Caco-2 (cell line): Measurements from ENCODE around the gene CEP290. TPM values are rescaled to one million over a fixed set of nuclear protein-coding genes. Genes with fewer than 3 reads are reported as not detected.
A peak's percentile ranks its signal among the peaks of the same experiment; 100 is the strongest.

ENCODE experiments used
- BruUV-seq: library from RNA; stranded (reverse); fragments of 400-500 nt; replicated peaks from 2 replicates; lab custom pipeline; 2021; lab: Mats Ljungman, UMichigan
- CTCF ChIA-PET: fragments of 300-600 bp; sonication (Branson Sonifier 250); formaldehyde crosslinking; loops from one replicate; lab custom pipeline; 2022; ENCODE audit warnings: antibody characterized with exemption; lab: Charles Lee
- POLR2A ChIA-PET: fragments of 300-600 bp; sonication (Branson Sonifier 250); formaldehyde crosslinking; loops from one replicate; lab custom pipeline; 2022; ENCODE audit warnings: antibody characterized with exemption; lab: Charles Lee
- DNase-seq, 2 experiments: peaks; one replicate each; pipeline versions ENCODE4 v3.0.0 to v3.0.0-alpha.2; 2020 to 2022
- H3K27me3 ChIP-seq: replicated peaks from 2 replicates; pipeline ENCODE4 v1.6.0; 2011; ENCODE audit warnings: low read length; ENCODE audit not compliant: control insufficient read depth, insufficient read depth
- H3K36me3 ChIP-seq: 2 replicates; pipeline ENCODE4 v1.5.1; 2011; ENCODE audit warnings: low read length; ENCODE audit not compliant: control insufficient read depth, insufficient read depth
- H3K4me1 ChIP-seq: fragments of 250-450 bp; sonication (Bioruptor Pico); 2 replicates; pipeline ENCODE4 v1.5.1; 2020; ENCODE audit warnings: mild to moderate bottlenecking
- H3K4me3 ChIP-seq: 2 replicates; pipeline ENCODE4 v1.5.1; 2011; ENCODE audit warnings: low read depth, mild to moderate bottlenecking, control low read depth, low read length
- H3K9me3 ChIP-seq: fragments of 250-450 bp; sonication (Bioruptor Pico); 2 replicates; pipeline ENCODE4 v1.5.1; 2020; ENCODE audit warnings: mild to moderate bottlenecking, moderate library complexity
- H3K27ac Mint-ChIP-seq: one replicate; pipeline ENCODE4 v1.8.0; 2022; ENCODE audit warnings: mixed read lengths; ENCODE audit not compliant: unreplicated experiment
- H3K27me3 Mint-ChIP-seq: one replicate; pipeline ENCODE4 v1.8.0; 2022; ENCODE audit warnings: mixed read lengths; ENCODE audit not compliant: insufficient read depth, unreplicated experiment
- H3K36me3 Mint-ChIP-seq: one replicate; pipeline ENCODE4 v1.8.0; 2022; ENCODE audit warnings: mild to moderate bottlenecking, mixed read lengths; ENCODE audit not compliant: insufficient read depth, unreplicated experiment
- H3K4me1 Mint-ChIP-seq: one replicate; pipeline ENCODE4 v1.8.0; 2022; ENCODE audit warnings: low read depth, mixed read lengths; ENCODE audit not compliant: unreplicated experiment
- H3K4me3 Mint-ChIP-seq: one replicate; pipeline ENCODE4 v1.8.0; 2022; ENCODE audit warnings: mild to moderate bottlenecking, moderate library complexity, mixed read lengths; ENCODE audit not compliant: unreplicated experiment
- H3K9me3 Mint-ChIP-seq: one replicate; pipeline ENCODE4 v1.8.0; 2022; ENCODE audit warnings: mixed read lengths; ENCODE audit not compliant: unreplicated experiment
- intact Hi-C: fragments of 100-400 bp; cut with micrococcal nuclease; formaldehyde crosslinking; loops from one replicate; pipeline ENCODE4 v1.10.0; 2022; ENCODE audit not compliant: unreplicated experiment
- total RNA-seq: library from RNA; stranded (reverse); gene quantifications from 2 replicates; pipeline ENCODE4 v1.2.3, GENCODE V29; 2022
- TF ChIP-seq, protein P1 (sequence below), 2 experiments: fragments of 200-600 bp in 1 of 2; IDR thresholded peaks; 1 replicate in 1 of 2; 2 replicates in 1 of 2; pipeline versions ENCODE4 v1.5.1 to v1.8.0; 2011 to 2022; ENCODE audit warnings: antibody characterized with exemption in 1 of 2, control low read depth in 1 of 2, inconsistent platforms in 1 of 2, low read depth in 1 of 2, low read length in 1 of 2, mild to moderate bottlenecking in 1 of 2, moderate library complexity in 1 of 2; ENCODE audit not compliant: insufficient read depth in 1 of 2, severe bottlenecking in 1 of 2, unreplicated experiment in 1 of 2

Gene CEP290
- total RNA-seq, 1 experiment from 2014 or later: 14.0 TPM

DNA sequence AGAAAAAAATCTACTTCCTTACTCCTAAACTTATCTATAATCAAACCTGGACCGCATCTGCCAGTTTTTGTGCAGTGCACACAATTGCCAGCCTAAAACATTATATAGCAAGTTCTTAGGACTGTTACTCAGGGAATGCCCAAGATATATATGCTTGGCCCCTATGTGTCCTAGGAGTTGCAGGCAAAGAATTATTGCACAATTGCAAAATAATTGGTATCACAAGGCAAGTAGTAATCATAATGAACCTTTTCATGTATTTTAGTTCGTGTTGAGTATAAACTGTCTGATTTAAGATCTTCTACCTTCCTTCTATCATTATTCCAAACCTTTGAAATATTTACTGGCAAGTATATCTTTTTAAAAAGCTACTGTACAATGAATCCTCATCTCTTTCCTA, 45.7 kb upstream of the CEP290 start:
- peaks cover 22% of the 10 kb centered on the region for H3K9me3 ChIP-seq
- Mint-ChIP-seq H3K4me1 (peaks cover 31% of the 10 kb centered on the region), H3K4me3 (no peak overlapping the region), H3K36me3 (peaks cover 35% of the 10 kb centered on the region), H3K27ac (peak overlapping the region; percentile 42), H3K9me3 (peaks cover 20% of the 10 kb centered on the region), H3K27me3 (no peaks in the 10 kb centered on the region)
- ChIA-PET CTCF (no interaction called here), POLR2A (no interaction called here)
- DNase-seq: no peak
- no peaks in the 10 kb centered on the region for H3K27me3 ChIP-seq
- intact Hi-C loops: loop anchor here (10.0 kb wide), 2 partner anchors 387 to 767 kb away; no protein-coding TSS in a partner anchor
- TF ChIP-seq, protein P1, sequence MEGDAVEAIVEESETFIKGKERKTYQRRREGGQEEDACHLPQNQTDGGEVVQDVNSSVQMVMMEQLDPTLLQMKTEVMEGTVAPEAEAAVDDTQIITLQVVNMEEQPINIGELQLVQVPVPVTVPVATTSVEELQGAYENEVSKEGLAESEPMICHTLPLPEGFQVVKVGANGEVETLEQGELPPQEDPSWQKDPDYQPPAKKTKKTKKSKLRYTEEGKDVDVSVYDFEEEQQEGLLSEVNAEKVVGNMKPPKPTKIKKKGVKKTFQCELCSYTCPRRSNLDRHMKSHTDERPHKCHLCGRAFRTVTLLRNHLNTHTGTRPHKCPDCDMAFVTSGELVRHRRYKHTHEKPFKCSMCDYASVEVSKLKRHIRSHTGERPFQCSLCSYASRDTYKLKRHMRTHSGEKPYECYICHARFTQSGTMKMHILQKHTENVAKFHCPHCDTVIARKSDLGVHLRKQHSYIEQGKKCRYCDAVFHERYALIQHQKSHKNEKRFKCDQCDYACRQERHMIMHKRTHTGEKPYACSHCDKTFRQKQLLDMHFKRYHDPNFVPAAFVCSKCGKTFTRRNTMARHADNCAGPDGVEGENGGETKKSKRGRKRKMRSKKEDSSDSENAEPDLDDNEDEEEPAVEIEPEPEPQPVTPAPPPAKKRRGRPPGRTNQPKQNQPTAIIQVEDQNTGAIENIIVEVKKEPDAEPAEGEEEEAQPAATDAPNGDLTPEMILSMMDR (IDR thresholded peaks at IDR 0.05; ENCODE audit: insufficient read depth in 1 of 2, low read depth in 1 of 2, low read length in 1 of 2, severe bottlenecking in 1 of 2, unreplicated experiment in 1 of 2): no peak
- H3K4me1 ChIP-seq: peaks cover 58% of the 10 kb centered on the region
- H3K36me3 ChIP-seq: no peaks in the 10 kb centered on the region; the same call in 1 of the 2 replicates
- BruUV-seq: no TSS peak
- no peak overlapping the region for H3K4me3 ChIP-seq

DNA sequence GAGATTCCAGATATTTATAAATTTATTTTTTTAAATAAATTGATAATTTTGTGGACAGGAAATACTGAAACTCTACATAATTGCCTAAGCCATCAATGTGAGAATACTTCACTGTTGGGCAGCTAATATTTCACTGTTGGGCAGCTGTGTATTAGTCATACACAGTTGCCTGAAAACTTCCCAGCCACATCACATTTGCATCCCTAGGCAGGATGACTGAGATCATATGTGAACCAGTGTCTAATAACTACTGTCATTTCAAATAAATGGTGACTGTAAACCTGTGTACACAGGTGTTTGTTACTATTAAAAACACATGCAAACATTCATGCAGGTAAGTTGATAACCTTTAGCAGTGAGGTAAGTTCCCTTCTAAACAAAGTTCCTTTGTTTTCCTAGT, 44.1 kb upstream of the CEP290 start:
- no peaks in the 10 kb centered on the region; the same call in 1 of the 2 replicates for H3K36me3 ChIP-seq
- Mint-ChIP-seq H3K27ac (peak overlapping the region; percentile 26), H3K4me1 (peaks cover 42% of the 10 kb centered on the region), H3K27me3 (no peaks in the 10 kb centered on the region), H3K4me3 (no peak overlapping the region), H3K36me3 (peaks cover 39% of the 10 kb centered on the region), H3K9me3 (peaks cover 29% of the 10 kb centered on the region)
- peaks cover 35% of the 10 kb centered on the region for H3K9me3 ChIP-seq
- intact Hi-C loops: loop anchor here (10.0 kb wide), 2 partner anchors 389 to 769 kb away; no protein-coding TSS in a partner anchor
- CTCF ChIA-PET: no interaction called here
- DNase-seq: peak; percentile 35 to 56
- H3K4me1 ChIP-seq: peaks cover 74% of the 10 kb centered on the region
- no peaks in the 10 kb centered on the region for H3K27me3 ChIP-seq
- TF ChIP-seq, protein P1 (IDR thresholded peaks at IDR 0.05; ENCODE audit: insufficient read depth in 1 of 2, low read depth in 1 of 2, low read length in 1 of 2, severe bottlenecking in 1 of 2, unreplicated experiment in 1 of 2): no peak
- POLR2A ChIA-PET: no interaction called here
- no peak overlapping the region for H3K4me3 ChIP-seq
- no TSS peak for BruUV-seq

DNA sequence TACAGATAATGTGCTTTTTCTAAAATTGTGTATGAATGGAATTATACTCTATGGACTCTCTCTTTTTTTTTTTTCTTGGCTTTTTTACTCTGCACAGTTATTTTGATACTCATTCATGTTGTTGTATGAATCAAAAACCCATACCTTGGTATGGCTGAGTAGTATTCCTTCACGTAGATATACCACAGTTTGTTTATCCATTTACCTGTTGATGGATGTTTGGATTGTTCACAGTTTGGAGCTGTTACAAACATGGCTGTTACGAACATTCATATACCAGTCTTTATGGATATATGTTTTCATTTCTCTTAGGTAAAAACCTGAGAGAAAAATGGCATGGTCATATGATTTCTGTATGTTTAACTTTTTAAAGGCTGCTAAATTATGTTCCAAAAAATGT, 43.4 kb upstream of the CEP290 start:
- H3K4me1 Mint-ChIP-seq: peaks cover 46% of the 10 kb centered on the region
- no peak overlapping the region for H3K4me3 Mint-ChIP-seq
- Histone ChIP-seq H3K27me3 (no peaks in the 10 kb centered on the region), H3K9me3 (peaks cover 36% of the 10 kb centered on the region), H3K4me3 (no peak overlapping the region), H3K4me1 (peaks cover 81% of the 10 kb centered on the region), H3K36me3 (peaks cover 2% of the 10 kb centered on the region; the same call in 1 of the 2 replicates)
- H3K27ac Mint-ChIP-seq: no peak overlapping the region
- TF ChIP-seq, protein P1 (IDR thresholded peaks at IDR 0.05; ENCODE audit: insufficient read depth in 1 of 2, low read depth in 1 of 2, low read length in 1 of 2, severe bottlenecking in 1 of 2, unreplicated experiment in 1 of 2): no peak
- H3K9me3 Mint-ChIP-seq: peaks cover 36% of the 10 kb centered on the region
- ChIA-PET POLR2A (no interaction called here), CTCF (no interaction called here)
- DNase-seq: no peak
- no peaks in the 10 kb centered on the region for H3K27me3 Mint-ChIP-seq
- H3K36me3 Mint-ChIP-seq: peaks cover 47% of the 10 kb centered on the region
- BruUV-seq: no TSS peak
- intact Hi-C loops: loop anchor here (10.0 kb wide), 2 partner anchors 390 to 770 kb away; no protein-coding TSS in a partner anchor
